HepG2 (cell line): ENCODE measurements around the gene CHCHD6. TPM values are rescaled to one million over a fixed set of nuclear protein-coding genes. Genes with fewer than 3 reads are reported as not detected.

ENCODE experiments used
- ATAC-seq: fragments of 200-7000 bp; cut with Tn5 transposase; 3 replicates; pipeline ENCODE4 v1.9.1; 2020; ENCODE audit warnings: mild to moderate bottlenecking, moderate library complexity
- BruUV-seq: library from RNA; stranded (reverse); fragments of 400-500 nt; replicated peaks from 2 replicates; lab custom pipeline; 2021; lab: Mats Ljungman, UMichigan
- CTCF ChIA-PET: fragments of 300-600 bp; formaldehyde crosslinking; extraction: SDS; loops from one replicate; lab custom pipeline; 2021; ENCODE audit warnings: low total read pairs, inconsistent platforms, low intra/inter-chr PET ratio; lab: Yijun Ruan, JAX
- POLR2A ChIA-PET: fragments of 350-600 bp; sonication (Branson Sonifier 250); formaldehyde crosslinking; loops from one replicate; lab custom pipeline; 2020; ENCODE audit warnings: antibody characterized with exemption, inconsistent platforms; lab: Yijun Ruan, JAX
- DNase-seq: peaks from one replicate; pipeline ENCODE4 v3.0.0-alpha.2; 2015; ENCODE audit warnings: low spot score
- FAIRE-seq: peaks from 3 replicates; lab custom pipeline; 2011; peaks lifted over from hg19 to GRCh38; lab: Jason Lieb, UNC
- H2AFZ ChIP-seq: one replicate; pipeline ENCODE4 v1.6.1; 2011; ENCODE audit warnings: low read length, inconsistent platforms
- H3K27ac ChIP-seq: fragments of 300-600 bp; 3 replicates; pipeline ENCODE4 v1.8.0; 2011; ENCODE audit warnings: mixed run types, mild to moderate bottlenecking, mixed read lengths, low read length, inconsistent platforms; ENCODE audit not compliant: insufficient read depth; ENCODE audit errors: extremely low read length
- H3K27me3 ChIP-seq, 2 experiments: fragments of 200-600 bp in 1 of 2; 2 replicates in 1 of 2; 3 replicates in 1 of 2; pipeline versions ENCODE4 v1.6.0 to v1.8.0; 2011; ENCODE audit warnings: low read length in 2 of 2, mild to moderate bottlenecking in 2 of 2, moderate library complexity in 2 of 2, inconsistent platforms in 1 of 2; ENCODE audit not compliant: insufficient read depth in 2 of 2, control insufficient read depth in 1 of 2
- H3K36me3 ChIP-seq, 2 experiments: fragments of 200-600 bp in 1 of 2; replicated peaks in 1 of 2; 2 replicates in 1 of 2; 3 replicates in 1 of 2; pipeline versions ENCODE4 v1.5.1 to v1.8.0; 2011; ENCODE audit warnings: low read length in 2 of 2, inconsistent platforms in 1 of 2; ENCODE audit not compliant: insufficient read depth in 2 of 2, control insufficient read depth in 1 of 2
- H3K4me1 ChIP-seq: 2 replicates; pipeline ENCODE4 v1.5.1; 2012; ENCODE audit warnings: low read length, inconsistent platforms; ENCODE audit not compliant: insufficient read depth
- H3K4me2 ChIP-seq: 2 replicates; pipeline ENCODE4 v1.6.0; 2011; ENCODE audit warnings: low read depth, low read length, inconsistent platforms
- H3K4me3 ChIP-seq, 3 experiments: fragments of 200-600 bp in 1 of 3; sonication (generic), shearing (Covaris generic) in 1 of 3; replicated peaks in 1 of 3; 2 replicates each; pipeline ENCODE4 v1.5.1; 2011 to 2016; ENCODE audit warnings: low read length in 3 of 3, inconsistent platforms in 2 of 3, low read depth in 2 of 3, mild to moderate bottlenecking in 2 of 3, control low read depth in 1 of 3, mixed read lengths in 1 of 3; ENCODE audit not compliant: insufficient read depth in 1 of 3
- H3K79me2 ChIP-seq: one replicate; pipeline ENCODE4 v1.6.1; 2011; ENCODE audit warnings: low read length, inconsistent platforms; ENCODE audit not compliant: insufficient read depth
- H3K9ac ChIP-seq: 2 replicates; pipeline ENCODE4 v1.6.0; 2011; ENCODE audit warnings: mild to moderate bottlenecking, low read depth, low read length, inconsistent platforms; ENCODE audit not compliant: insufficient read depth
- H3K9me3 ChIP-seq: 2 replicates; pipeline ENCODE4 v1.5.1; 2012; ENCODE audit warnings: mild to moderate bottlenecking, low read length
- H4K20me1 ChIP-seq: 2 replicates; pipeline ENCODE4 v1.6.0; 2011; ENCODE audit warnings: inconsistent platforms, mild to moderate bottlenecking, low read length, moderate library complexity; ENCODE audit not compliant: insufficient read depth
- CENPBD1 ChIP-seq: sonication (generic); formaldehyde crosslinking; IDR thresholded peaks from 2 replicates; pipeline ENCODE4 v1.8.0; 2022; ENCODE audit warnings: missing genetic modification reagents, low read depth, mild to moderate bottlenecking, borderline replicate concordance
- ETS1 ChIP-seq: sonication (generic); formaldehyde crosslinking; IDR thresholded peaks from 2 replicates; pipeline ENCODE4 v1.4.0; 2020; ENCODE audit warnings: missing genetic modification reagents
- LCORL ChIP-seq, 2 experiments: fragments of 450-650 bp in 1 of 2; sonication (generic) in 1 of 2; formaldehyde crosslinking in 1 of 2; IDR thresholded peaks; 2 replicates each; pipeline versions ENCODE4 v1.5.0 to v1.6.1; 2017 to 2020; ENCODE audit warnings: antibody characterized with exemption in 1 of 2, missing genetic modification reagents in 1 of 2
- MBNL3 ChIP-seq: fragments of 250-450 bp; sonication (Bioruptor Pico); conservative IDR thresholded peaks from 2 replicates; pipeline ENCODE4 v1.8.0; 2022; ENCODE audit warnings: mild to moderate bottlenecking, inconsistent platforms
- MED8 ChIP-seq: sonication (generic); formaldehyde crosslinking; IDR thresholded peaks from 2 replicates; pipeline ENCODE4 v1.8.1; 2023; ENCODE audit warnings: mild to moderate bottlenecking, missing genetic modification reagents; ENCODE audit not compliant: insufficient replicate concordance
- NONO ChIP-seq, 2 experiments: fragments of 450-650 bp in 1 of 2; sonication (generic) in 1 of 2; formaldehyde crosslinking in 1 of 2; IDR thresholded peaks in 1 of 2; conservative IDR thresholded peaks in 1 of 2; 2 replicates each; pipeline versions ENCODE4 v1.6.1 to v1.8.0; 2017 to 2022; ENCODE audit warnings: mild to moderate bottlenecking in 1 of 2, missing genetic modification reagents in 1 of 2, moderate library complexity in 1 of 2
- ZNF253 ChIP-seq: sonication (generic); formaldehyde crosslinking; IDR thresholded peaks from 2 replicates; pipeline ENCODE4 v1.8.0; 2022; ENCODE audit warnings: mild to moderate bottlenecking, missing genetic modification reagents, borderline replicate concordance
- ZNF3 ChIP-seq: IDR thresholded peaks from 2 replicates; pipeline ENCODE4 v1.7.0; 2017; ENCODE audit warnings: inconsistent platforms
- ZNF350 ChIP-seq: sonication (generic); formaldehyde crosslinking; IDR thresholded peaks from 2 replicates; pipeline ENCODE4 v1.4.0; 2020; ENCODE audit warnings: mild to moderate bottlenecking, low read depth, missing genetic modification reagents, borderline replicate concordance
- ZNF432 ChIP-seq: sonication (generic); formaldehyde crosslinking; IDR thresholded peaks from 2 replicates; pipeline ENCODE4 v1.5.0; 2020; ENCODE audit warnings: missing genetic modification reagents, mild to moderate bottlenecking, borderline replicate concordance
- ZNF451 ChIP-seq: sonication (generic); formaldehyde crosslinking; IDR thresholded peaks from 2 replicates; pipeline ENCODE4 v1.5.0; 2020; ENCODE audit warnings: mild to moderate bottlenecking, missing genetic modification reagents
- ZNF562 ChIP-seq: sonication (generic); formaldehyde crosslinking; IDR thresholded peaks from 2 replicates; pipeline ENCODE4 v1.8.0; 2022; ENCODE audit warnings: missing genetic modification reagents, borderline replicate concordance
- ZNF598 ChIP-seq: sonication (generic); formaldehyde crosslinking; IDR thresholded peaks from 2 replicates; pipeline ENCODE4 v1.5.1; 2020; ENCODE audit warnings: mild to moderate bottlenecking, missing genetic modification reagents, borderline replicate concordance
- ZNF614 ChIP-seq: IDR thresholded peaks from 2 replicates; pipeline ENCODE4 v1.6.1; 2018; ENCODE audit warnings: missing biosample characterization, missing genetic modification reagents, inconsistent platforms, borderline replicate concordance
- ZNF691 ChIP-seq: sonication (generic); formaldehyde crosslinking; IDR thresholded peaks from 2 replicates; pipeline ENCODE4 v1.4.0; 2020; ENCODE audit warnings: missing genetic modification reagents, low read depth, mild to moderate bottlenecking, borderline replicate concordance
- ZNF704 ChIP-seq: sonication (generic); formaldehyde crosslinking; IDR thresholded peaks from 2 replicates; pipeline ENCODE4 v1.8.1; 2023; ENCODE audit warnings: mild to moderate bottlenecking, inconsistent platforms, moderate library complexity, missing genetic modification reagents, borderline replicate concordance
- ZNF800 ChIP-seq: sonication (generic); formaldehyde crosslinking; IDR thresholded peaks from 2 replicates; pipeline ENCODE4 v1.4.0; 2020; ENCODE audit warnings: missing genetic modification reagents
- WGBS: methylation state at CpG from one replicate; pipeline ENCODE4 v1.1.6; 2017; ENCODE audit warnings: low lambda C conversion rate; 5-methylcytosine and 5-hydroxymethylcytosine counted together
- in situ Hi-C: cut with HindIII; loops from 2 replicates; pipeline ENCODE4 v1.10.0; 2017; ENCODE audit warnings: low pct_unique_long_range_greater_than_20kb; ENCODE audit not compliant: extremely low pct_ligation_motif_present
- intact Hi-C: fragments of 100-400 bp; cut with micrococcal nuclease; formaldehyde crosslinking; loops from one replicate; pipeline ENCODE4 v1.10.0; 2022; ENCODE audit not compliant: unreplicated experiment
- polyA plus RNA-seq, 8 experiments: library from polyadenylated mRNA; depleted of rRNA in 3 of 8; stranded (reverse) in 7 of 8; unstranded in 1 of 8; fragments of >200 nt; fragmentation: Illumina TruSeq in 4 of 8; extraction: Trizol in 4 of 8; gene quantifications; 2 replicates each; pipeline versions ENCODE4 v1.2.1 to v1.2.3, GENCODE V29; 2011 to 2016; ENCODE audit warnings: low read depth in 4 of 8, missing spikeins in 1 of 8, mixed read lengths in 1 of 8; ENCODE audit not compliant: insufficient read depth in 1 of 8
- total RNA-seq, 5 experiments: library from RNA; depleted of rRNA; stranded (reverse); fragments of >200 nt; fragmentation: Illumina TruSeq; extraction: Trizol; gene quantifications; 2 replicates each; pipeline ENCODE4 v1.2.3, GENCODE V29; 2016; ENCODE audit warnings: low read depth in 1 of 5

Gene CHCHD6
- total and polyA plus RNA-seq, 2 of the 13 experiments (the other 11 are each of a cell fraction or from before 2014, with no cell fraction given), result 20.3 to 20.8 TPM

GRCh38 chr3:126857928-126858327 lies 153.9 kb downstream of the CHCHD6 start (continued):
- TF ChIP-seq ZNF598 (CRISPR knock-in tag) (no peak), ZNF562 (CRISPR knock-in tag) (no peak)

DNA sequence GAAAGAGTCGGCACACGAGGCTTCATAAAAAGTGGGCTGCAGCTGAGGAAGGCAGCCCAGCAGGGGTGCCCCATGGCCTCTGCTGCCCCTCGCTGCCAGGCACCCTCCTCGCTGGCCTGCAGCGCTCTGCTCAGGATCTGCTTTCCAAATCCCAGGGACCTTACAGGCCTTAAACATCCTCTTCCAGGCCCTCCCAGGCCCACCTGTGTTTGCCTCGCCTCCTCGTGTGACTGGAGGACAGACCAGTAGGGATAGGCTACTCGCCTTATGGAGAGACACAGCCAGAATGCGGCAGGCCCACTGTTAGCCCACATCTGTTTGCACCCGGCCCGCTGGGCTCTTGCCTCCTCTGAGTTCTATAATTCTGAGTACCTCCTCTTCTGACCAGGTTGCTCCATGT lies 154.4 kb downstream of the CHCHD6 start:
- in situ Hi-C loops, result no loop called here
- Histone ChIP-seq H3K27ac (no peak overlapping the region), H3K36me3 (peaks cover 3% of the 10 kb centered on the region in 2 experiments; a peak in 1 of 5 replicates), H3K9ac (no peak overlapping the region), H3K27me3 (no peaks in the 10 kb centered on the region), H3K4me3 (no peak overlapping the region), H3K9me3 (no peaks in the 10 kb centered on the region), H3K4me1 (0 out of 2 replicates have a peak, but pooled peaks cover under 1% of the 10 kb centered on the region), H2AFZ (no peak overlapping the region), H3K4me2 (no peak overlapping the region), H4K20me1 (no peaks in the 10 kb centered on the region), H3K79me2 (no peaks in the 10 kb centered on the region)
- BruUV-seq, result no TSS peak
- FAIRE-seq (no peak), ATAC-seq (no peak), DNase-seq (no peak)
- POLR2A ChIA-PET, result no interaction called here
- 95% methylated on average over 8 of the region's 11 CpGs for WGBS
- CTCF ChIA-PET, result no interaction called here
- TF ChIP-seq ZNF691 (no peak), ZNF350 (no peak), ZNF451 (CRISPR knock-in tag) (no peak), ZNF253 (CRISPR knock-in tag) (no peak), ZNF3 (no peak), ZNF614 (CRISPR knock-in tag) (no peak), ZNF704 (CRISPR knock-in tag) (no peak), MBNL3 (CRISPR knock-in tag) (no peak), LCORL (IDR thresholded peaks at IDR 0.05) (no peak), LCORL (CRISPR knock-in tag; IDR thresholded peaks at IDR 0.05) (no peak), MED8 (CRISPR knock-in tag) (no peak), ZNF432 (no peak), NONO (IDR thresholded peaks at IDR 0.05) (no peak), NONO (CRISPR knock-in tag; conservative IDR thresholded peaks at IDR 0.05) (no peak), CENPBD1 (CRISPR knock-in tag) (no peak), ETS1 (CRISPR knock-in tag) (no peak), ZNF800 (CRISPR knock-in tag) (no peak)
- intact Hi-C loops, result no loop called here
